Esophagus muscularis mucosa (tissue), 3 donors: ENCODE data around the gene ITPR2.

Experiments
- CTCF ChIP-seq, 3 experiments: fragments of 200-600 bp in 2 of 3; fragments of 450-650 bp in 1 of 3; sonication (generic) in 2 of 3; IDR thresholded peaks; one replicate each; pipeline ENCODE4 v1.5.1; 2017 to 2019; ENCODE audit warnings: antibody characterized with exemption in 3 of 3, mild to moderate bottlenecking in 2 of 3, moderate library complexity in 1 of 3
- POLR2A ChIP-seq: fragments of 450-650 bp; IDR thresholded peaks from one replicate; pipeline ENCODE4 v1.6.1; 2017; ENCODE audit warnings: antibody characterized with exemption, moderate library complexity, mild to moderate bottlenecking, low read depth
- POLR2AphosphoS5 ChIP-seq, 2 donors: sonication (generic); formaldehyde crosslinking; IDR thresholded peaks; one replicate each; pipeline ENCODE4 v1.6.1; 2017; ENCODE audit warnings: antibody characterized with exemption in 2 of 2

- TF ChIP-seq CTCF (IDR thresholded peaks at IDR 0.05) (no peak), POLR2A (no peak), POLR2AphosphoS5 (IDR thresholded peaks at IDR 0.05) (no peak)
Measured at GRCh38 chr12:26512213-26512612, 320.8 kb downstream of the ITPR2 start.
